Tibial nerve (tissue), 3 donors: Measurements from ENCODE around the gene SYNGR3.

Experiments
- POLR2A ChIP-seq, 2 donors: fragments of 450-650 bp; IDR thresholded peaks; one replicate each; pipeline ENCODE4 v1.6.1; 2017; ENCODE audit warnings: antibody characterized with exemption in 2 of 2, mild to moderate bottlenecking in 2 of 2, moderate library complexity in 2 of 2
- TF ChIP-seq, protein P1 (sequence below), 5 experiments: fragments of 200-600 bp in 3 of 5; fragments of 450-650 bp in 2 of 5; sonication (generic) in 3 of 5; IDR thresholded peaks; one replicate each; pipeline ENCODE4 v1.5.1; 2016 to 2019; ENCODE audit warnings: antibody characterized with exemption in 5 of 5, mild to moderate bottlenecking in 3 of 5, moderate library complexity in 2 of 5

GRCh38 chr16:1960665-1961630, 28.8 kb upstream of the SYNGR3 start:
- no peak for TF ChIP-seq POLR2A (IDR thresholded peaks at IDR 0.05)
- TF ChIP-seq, protein P1, sequence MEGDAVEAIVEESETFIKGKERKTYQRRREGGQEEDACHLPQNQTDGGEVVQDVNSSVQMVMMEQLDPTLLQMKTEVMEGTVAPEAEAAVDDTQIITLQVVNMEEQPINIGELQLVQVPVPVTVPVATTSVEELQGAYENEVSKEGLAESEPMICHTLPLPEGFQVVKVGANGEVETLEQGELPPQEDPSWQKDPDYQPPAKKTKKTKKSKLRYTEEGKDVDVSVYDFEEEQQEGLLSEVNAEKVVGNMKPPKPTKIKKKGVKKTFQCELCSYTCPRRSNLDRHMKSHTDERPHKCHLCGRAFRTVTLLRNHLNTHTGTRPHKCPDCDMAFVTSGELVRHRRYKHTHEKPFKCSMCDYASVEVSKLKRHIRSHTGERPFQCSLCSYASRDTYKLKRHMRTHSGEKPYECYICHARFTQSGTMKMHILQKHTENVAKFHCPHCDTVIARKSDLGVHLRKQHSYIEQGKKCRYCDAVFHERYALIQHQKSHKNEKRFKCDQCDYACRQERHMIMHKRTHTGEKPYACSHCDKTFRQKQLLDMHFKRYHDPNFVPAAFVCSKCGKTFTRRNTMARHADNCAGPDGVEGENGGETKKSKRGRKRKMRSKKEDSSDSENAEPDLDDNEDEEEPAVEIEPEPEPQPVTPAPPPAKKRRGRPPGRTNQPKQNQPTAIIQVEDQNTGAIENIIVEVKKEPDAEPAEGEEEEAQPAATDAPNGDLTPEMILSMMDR (IDR thresholded peaks at IDR 0.05), result no peak
